Measurements from ENCODE around the gene ZNF605.
"Not testable (repeated sequence)": the region's sequence is repeated elsewhere in the genome, so short reads cannot be mapped to it uniquely, and the experiment has no call there.

Gene ZNF605

DNA sequence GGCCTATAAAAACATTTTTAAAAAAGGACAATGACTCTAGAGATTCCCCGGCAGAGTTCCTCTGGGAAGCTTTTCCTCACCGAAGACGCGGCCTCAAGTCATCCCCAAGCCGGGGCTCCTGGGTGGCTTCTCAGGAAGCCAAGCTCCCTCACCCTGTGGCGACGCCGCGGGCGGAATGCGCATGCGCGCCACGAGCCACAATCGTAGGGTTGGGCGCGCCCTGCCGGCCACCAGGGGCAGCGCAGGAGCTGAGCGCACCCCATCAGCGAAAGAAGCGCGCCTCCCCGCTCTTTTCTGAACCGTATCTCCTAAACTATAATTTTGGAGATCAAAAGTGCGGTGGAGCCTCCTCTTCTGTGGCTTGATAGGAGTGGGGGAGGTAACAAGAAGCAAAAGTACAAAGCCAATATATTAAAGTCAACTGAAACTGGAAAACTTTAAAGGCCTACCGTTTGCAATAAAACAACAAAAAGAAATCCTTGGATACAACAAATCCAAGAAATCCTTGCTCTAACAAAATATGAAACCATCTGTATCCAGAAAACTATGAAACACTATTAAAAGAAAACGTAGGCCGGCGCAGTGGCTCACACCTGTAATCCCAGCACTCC, 51.3 kb downstream of the ZNF605 start:
- no peak for DNase-seq

DNA sequence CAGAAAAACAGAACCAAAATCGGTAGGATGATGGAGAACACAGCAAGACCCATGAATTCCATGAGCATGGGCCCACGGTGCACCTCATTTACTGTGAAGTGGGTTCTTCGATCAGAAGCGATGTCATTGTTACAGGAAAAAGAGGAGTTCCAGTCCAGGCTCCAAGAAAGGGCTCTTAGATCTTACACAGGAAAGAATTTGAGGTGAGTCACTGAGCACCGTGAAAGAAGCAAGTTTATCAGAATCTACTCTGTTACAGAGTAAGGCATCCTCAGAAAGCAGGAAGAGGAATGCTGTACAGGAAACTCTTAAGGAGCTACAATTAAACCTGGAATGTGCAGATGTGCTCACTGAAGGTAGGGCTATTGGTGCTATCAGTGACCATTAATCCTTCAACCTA, 57.1 kb downstream of the ZNF605 start:
- DNase-seq = no peak

DNA sequence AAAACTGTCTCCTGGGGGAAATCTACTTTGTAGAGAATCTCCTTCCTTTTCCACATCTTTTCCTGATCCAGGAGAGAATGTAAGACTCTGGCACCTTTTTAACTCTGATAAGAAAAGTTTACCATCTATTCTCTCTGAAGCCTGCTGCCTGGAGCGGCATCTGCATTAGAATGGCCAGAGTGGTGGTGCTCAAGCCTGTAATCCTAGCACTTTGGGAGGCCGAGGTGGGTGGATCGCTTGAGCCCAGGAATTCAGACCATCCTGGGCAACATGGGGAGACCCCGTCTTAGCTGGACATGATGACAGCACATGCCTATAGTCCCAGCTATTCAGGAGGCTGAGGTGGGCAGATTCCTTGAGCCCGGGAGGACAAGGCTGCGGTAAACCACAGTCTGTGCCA, 67.3 kb downstream of the ZNF605 start:
- no peak for DNase-seq

DNA sequence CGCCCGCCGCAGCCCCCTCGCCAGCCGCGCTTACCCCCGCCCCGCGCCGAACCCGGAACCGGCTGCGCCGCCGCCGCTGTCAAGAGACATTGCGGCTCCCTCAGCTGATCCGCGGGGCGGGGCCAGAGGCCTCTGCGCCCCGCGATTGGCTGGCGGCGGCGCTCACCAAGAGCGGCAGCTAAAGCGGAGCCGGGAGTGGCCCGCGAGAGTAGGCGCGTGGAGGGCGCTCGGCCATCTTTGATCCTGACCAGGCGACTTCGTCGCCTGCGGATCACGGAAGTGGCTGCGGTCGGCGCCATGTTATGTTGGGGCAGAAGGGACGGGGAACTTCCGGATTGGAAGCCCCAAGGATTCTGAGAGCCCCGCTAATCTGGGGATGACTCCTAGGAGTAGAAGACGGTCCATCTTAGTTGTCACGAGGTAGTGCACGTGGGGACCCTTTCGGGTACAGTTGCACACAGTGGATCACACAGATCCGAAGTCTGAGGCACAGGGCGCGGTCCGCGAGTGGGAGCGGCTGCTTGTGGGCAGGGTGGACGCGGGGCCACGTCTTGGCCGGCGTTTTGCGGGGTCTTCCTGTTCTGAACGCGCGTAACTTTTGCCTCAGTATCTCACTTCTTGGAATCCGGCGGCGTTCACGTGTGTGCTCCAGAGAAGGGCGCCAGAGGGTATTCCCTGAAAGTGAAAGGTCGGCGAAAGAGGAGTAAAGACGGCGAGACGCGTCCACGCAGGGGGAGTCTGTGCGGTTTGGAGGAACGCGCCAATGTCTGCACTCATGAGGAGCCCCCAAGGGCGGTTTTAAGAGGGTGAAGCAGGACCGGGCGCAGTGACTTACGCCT, 68.4 kb downstream of the ZNF605 start, which contains the start of gene CHFR:
TSS of gene CHFR (minus strand) at position 93 of the 839 bp plus-strand sequence. CDS start 277 bp downstream, outside the sequence.
- peak; percentile 90 for DNase-seq

DNA sequence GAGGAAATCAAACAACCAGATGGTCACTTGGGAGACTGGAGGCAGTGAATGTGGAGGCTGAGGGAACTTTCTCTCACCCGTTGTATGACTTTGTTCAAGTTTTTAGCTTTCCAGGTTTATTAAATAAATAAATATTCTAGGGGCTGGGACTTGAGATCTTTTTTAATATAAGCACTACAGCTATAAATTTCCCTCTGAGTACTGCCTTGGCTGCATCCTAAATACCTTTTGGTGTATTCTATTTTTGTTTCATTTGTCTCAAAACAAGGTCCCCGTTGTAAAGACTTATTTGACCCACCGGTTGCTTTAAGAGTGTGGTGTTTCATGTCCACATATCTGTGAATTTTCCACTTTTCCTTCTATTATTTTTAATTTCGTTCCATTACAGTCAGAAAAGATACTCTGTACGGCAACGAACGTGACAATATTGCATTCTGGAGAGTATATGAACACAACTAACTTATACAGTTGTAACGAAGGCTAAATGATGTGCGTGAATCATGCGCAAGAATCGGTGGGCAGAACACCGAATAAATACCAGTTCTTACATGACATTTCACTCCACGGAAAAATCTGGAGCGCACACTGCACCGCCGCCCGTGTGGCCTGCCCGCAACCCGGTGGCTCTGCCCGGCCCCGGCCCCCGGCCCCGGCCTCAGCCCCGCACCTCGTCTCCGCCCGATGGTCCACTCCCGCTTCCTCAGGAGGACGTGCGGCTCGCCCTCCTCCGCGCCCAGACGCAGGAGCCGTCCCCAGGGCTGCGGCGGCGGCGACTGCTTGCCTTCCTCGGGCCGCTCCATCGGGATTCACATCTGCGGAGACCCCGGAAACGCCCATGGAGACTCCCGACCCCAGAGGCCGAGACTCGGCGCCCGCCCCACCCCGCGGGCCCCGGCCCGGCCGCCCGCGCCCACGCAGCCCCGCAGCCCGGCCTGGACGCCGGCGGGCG, 69.3 kb downstream of the ZNF605 start:
- DNase-seq = no peak

DNA sequence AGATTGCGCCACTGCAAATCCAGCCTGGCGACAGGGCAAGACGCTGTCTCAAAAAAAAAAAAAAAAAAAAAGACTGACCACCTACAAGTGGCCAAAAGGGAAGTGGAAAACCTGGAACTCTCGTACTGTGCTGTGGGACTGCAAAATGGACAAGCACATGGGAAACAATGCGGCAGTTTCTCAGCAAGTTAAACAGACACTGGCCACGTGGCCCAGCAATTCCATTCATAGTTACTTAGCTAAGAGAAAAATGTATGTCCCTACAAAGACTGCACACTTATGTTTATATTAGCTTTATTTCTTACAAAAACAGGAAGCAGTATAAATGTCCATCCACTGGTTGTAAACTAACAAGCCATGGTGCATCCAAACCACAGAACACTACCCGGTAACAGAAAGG, 74.3 kb downstream of the ZNF605 start:
- no peak for DNase-seq

DNA sequence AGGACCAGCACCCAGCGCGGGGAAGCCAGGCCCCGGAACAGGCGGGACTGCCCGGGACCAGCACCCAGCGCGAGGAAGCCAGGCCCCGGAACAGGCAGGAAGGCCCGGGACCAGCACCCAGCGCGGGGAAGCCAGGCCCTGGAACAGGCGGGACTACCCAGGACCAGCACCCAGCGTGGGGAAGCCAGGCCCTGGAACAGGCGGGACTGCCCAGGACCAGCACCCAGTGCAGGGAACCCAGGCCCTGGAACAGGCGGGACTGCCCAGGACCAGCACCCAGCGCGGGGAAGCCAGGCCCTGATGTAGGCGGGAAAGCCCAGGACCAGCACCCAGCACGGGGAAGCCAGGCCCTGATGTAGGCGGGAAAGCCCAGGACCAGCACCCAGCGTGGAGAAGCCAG, 81.5 kb downstream of the ZNF605 start:
- DNase-seq = not testable (repeated sequence)

DNA sequence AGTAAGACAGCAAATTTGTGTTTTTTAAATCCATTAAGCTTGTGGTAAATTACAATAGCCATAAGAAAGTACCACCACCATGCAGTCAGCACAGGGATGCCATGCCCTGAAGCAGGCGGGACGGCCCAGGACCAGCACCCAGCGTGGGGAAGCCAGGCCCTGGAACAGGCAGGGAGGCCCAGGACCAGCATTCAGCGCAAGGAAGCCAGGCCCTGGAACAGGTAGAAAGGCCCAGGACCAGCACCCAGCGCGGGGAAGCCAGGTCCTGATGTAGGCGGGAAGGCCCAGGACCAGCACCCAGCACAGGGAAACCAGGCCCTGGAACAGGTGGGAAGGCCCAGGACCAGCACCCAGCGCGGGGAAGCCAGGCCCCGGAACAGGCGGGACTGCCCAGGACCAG, 81.9 kb downstream of the ZNF605 start:
- DNase-seq = no peak

DNA sequence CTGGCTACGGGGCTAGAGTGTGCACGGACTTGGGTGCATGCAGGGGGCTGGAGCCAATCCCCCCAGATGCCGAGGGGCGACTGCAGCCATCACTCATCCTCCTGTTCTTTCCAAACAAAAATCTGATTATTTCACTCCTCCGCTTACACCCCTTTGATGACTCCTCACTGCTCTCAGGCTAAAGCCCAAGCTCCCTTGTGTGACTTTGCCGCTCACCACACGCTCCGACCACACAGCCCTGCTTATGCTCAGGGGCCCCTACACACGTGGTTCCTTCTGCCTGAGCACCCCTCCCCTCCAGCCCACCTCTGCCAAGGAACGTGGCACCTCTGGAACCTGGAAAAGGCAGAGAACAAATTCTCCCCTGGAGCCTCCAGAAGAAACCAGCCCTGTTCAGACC, 82.4 kb downstream of the ZNF605 start:
- DNase-seq = no peak

DNA sequence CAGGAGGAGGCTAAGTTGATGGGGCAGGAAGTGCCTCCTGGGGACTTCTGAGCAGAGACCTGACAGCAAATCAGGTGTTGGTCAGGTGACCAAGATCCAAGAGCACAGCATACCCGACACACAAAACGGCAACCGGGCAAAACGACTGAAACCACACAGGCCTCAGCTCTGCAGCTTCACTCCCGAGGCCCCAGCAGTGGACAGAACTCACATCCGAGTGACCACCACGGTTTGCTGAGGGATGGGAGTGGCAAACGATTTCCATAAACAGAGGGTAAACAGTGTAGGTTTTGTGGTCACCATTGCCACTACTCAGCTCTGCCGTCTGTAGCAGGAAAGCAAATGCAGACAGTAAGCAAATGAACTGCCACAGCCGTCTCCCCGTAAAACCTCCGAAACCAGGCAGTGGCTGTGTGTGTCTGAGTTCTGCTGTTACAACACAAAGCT, 83.1 kb downstream of the ZNF605 start:
- no peak for DNase-seq

DNA sequence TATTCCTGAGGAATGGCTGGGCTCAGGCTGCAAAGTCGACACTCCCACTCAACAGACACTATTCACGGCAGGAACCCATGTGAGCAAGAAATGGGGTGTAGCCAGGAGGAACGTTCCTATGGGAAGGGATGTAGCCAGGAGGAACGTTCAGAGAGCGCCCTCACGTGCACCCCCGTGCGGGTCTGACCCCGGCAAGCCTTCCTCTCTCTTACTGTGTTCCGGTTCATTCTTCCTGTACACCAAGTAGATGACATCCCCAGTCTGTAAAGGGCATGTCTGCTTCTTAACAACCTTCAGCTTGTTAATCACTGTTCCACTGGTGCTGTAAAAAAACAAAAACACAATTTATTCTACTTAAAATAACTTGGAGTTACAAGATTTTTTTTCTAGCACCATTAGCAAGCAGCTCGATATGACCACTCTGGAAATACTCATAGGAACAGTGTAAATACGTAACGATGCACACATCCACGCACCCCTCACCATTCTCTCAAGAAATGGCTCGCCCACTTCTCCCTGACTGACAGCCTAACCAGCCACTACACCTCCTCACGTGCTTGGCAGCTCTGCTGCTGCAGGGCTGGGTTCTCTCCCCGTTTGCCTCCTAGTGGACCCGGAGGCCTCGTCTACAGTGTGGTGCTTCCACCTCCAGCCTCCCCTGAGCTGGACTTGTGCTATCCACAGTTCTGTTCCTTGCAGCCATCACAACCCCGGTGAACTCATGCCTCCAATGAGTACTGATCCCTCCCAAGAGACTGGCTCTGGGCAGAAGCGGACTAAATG, 83.8 kb downstream of the ZNF605 start:
- DNase-seq = no peak

DNA sequence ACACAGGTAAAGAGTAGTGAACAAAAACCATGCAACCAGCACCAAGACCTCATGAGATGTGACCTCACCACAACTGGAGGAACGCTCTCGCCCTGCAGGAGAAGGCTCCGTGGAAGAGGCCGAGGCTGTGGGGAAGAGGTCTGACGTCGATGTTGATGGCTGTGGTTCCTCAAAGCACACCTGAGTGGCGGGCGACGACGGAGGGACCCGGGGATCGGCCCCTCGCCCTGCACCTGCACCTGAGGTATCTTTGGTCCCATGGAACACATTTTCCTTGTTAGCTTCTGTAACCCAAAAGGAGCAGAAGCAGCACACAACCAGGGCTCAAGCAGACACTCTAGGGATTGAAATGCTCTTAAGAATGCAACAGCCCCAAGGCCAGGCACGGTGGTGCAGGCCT, 86.6 kb downstream of the ZNF605 start:
- DNase-seq = no peak
